ENCODE results near the gene DPP4. TPM values are rescaled to one million over a fixed set of nuclear protein-coding genes. Genes with fewer than 3 reads are reported as not detected.

DPP4 gene
- total RNA-seq, 2 experiments from 2014 or later: not detected

DNA sequence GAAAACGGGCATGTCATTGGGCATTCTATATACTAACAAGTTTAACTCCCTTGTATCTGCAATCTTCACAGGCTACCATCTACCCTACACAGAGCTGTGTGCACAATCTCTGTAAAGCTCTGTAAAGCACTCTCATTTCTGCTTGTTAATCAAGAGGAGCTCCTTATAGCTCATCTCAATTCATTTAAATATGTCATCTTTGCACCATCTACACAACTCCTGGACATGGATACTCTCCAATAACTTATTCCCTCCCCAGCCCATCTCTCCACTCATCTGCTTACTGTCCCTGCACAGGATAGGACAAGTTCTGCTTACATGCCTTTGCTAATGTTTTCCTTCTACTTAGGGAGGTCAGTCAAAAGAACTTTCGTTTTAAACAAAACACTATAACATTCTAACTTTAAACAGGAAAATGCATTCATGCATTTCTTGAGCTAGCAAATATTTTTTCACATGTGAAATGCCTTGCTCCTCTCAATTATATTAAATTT is 61.4 kb downstream of the DPP4 start:
- intact Hi-C loops (cut with micrococcal nuclease; ENCODE audit: unreplicated experiment): no loop called here
- POLR2A ChIA-PET: interaction anchor here (0.7 to 1.1 kb wide), 4 partner anchors 13 to 158 kb away, joined by 3 to 4 read pairs (median 3); no protein-coding TSS in a partner anchor
- Histone ChIP-seq H3K4me1 (ENCODE audit: insufficient read depth, low read length, poor library complexity, severe bottlenecking) (no peaks in the 10 kb centered on the region), H3K9me2 (ENCODE audit: insufficient read depth, low read length) (no peaks in the 10 kb centered on the region), H3K9me3 (ENCODE audit: low read length) (no peaks in the 10 kb centered on the region), H3K4me2 (ENCODE audit: low read length) (no peak overlapping the region), H4K20me1 (ENCODE audit: insufficient read depth, low read length) (no peaks in the 10 kb centered on the region), H3K36me3 (ENCODE audit: insufficient read depth, low read length) (no peaks in the 10 kb centered on the region), H3K4me3 (ENCODE audit: low read depth, low read length, poor library complexity, severe bottlenecking) (no peak overlapping the region), H2AFZ (ENCODE audit: low read length) (no peak overlapping the region), H3K79me2 (ENCODE audit: insufficient read depth, low read depth, low read length) (no peaks in the 10 kb centered on the region), H3K27ac (ENCODE audit: low read depth, low read length, poor library complexity, severe bottlenecking) (no peak overlapping the region)
- CTCF ChIA-PET (ENCODE audit: unreplicated experiment): interaction anchor here (0.6 kb wide), 1 partner anchor 12 kb away, joined by 3 read pairs; no protein-coding TSS in a partner anchor
- no peak for TF ChIP-seq EZH2phosphoT487 (IDR thresholded peaks at IDR 0.05; ENCODE audit: borderline replicate concordance, low read depth, low read length)
- TF ChIP-seq CTCF (conservative IDR thresholded peaks at IDR 0.05; ENCODE audit: low read length): no peak
- no peak for DNase-seq (ENCODE audit: low spot score)
- BruUV-seq (replicated peaks): no TSS peak

GRCh38 chr2:162011706-162012564 is 62.1 kb downstream of the DPP4 start:
- no peak overlapping the region for H3K27ac ChIP-seq (ENCODE audit: low read depth, low read length, poor library complexity, severe bottlenecking)
- H3K4me1 ChIP-seq (ENCODE audit: insufficient read depth, low read length, poor library complexity, severe bottlenecking): no peaks in the 10 kb centered on the region

More at GRCh38 chr2:162011706-162012564, 62.1 kb downstream of the DPP4 start:
- POLR2A ChIA-PET: interaction anchor here (0.7 to 1.1 kb wide), 3 partner anchors 12 to 111 kb away, joined by 3 to 4 read pairs (median 3); no protein-coding TSS in a partner anchor
- H3K4me2 ChIP-seq (ENCODE audit: low read length): no peak overlapping the region
- H2AFZ ChIP-seq (ENCODE audit: low read length): no peak overlapping the region
- CTCF ChIA-PET (ENCODE audit: unreplicated experiment): no interaction called here
- no peaks in the 10 kb centered on the region for H3K9me2 ChIP-seq (ENCODE audit: insufficient read depth, low read length)
- H4K20me1 ChIP-seq (ENCODE audit: insufficient read depth, low read length): no peaks in the 10 kb centered on the region
- no peak for DNase-seq (ENCODE audit: low spot score)
- no peaks in the 10 kb centered on the region for H3K9me3 ChIP-seq (ENCODE audit: low read length)
- intact Hi-C loops (cut with micrococcal nuclease; ENCODE audit: unreplicated experiment): no loop called here
- no peaks in the 10 kb centered on the region for H3K79me2 ChIP-seq (ENCODE audit: insufficient read depth, low read depth, low read length)
- H3K4me3 ChIP-seq (ENCODE audit: low read depth, low read length, poor library complexity, severe bottlenecking): no peak overlapping the region
- no TSS peak for BruUV-seq (replicated peaks)
- no peaks in the 10 kb centered on the region for H3K36me3 ChIP-seq (ENCODE audit: insufficient read depth, low read length)
- TF ChIP-seq CTCF (conservative IDR thresholded peaks at IDR 0.05; ENCODE audit: low read length) (no peak), EZH2phosphoT487 (IDR thresholded peaks at IDR 0.05; ENCODE audit: borderline replicate concordance, low read depth, low read length) (no peak)

Measured in OCI-LY7 (cell line).